GM10266 (cell line): ENCODE results near the gene FJX1.

Experiments
- DNase-seq: peaks from one replicate; pipeline ENCODE4 v3.0.0; 2012; ENCODE audit errors: extremely low spot score
- CTCF ChIP-seq: IDR thresholded peaks from 2 replicates; pipeline ENCODE4 v1.5.1; 2012; ENCODE audit warnings: mild to moderate bottlenecking, low read depth; ENCODE audit not compliant: control insufficient read depth, insufficient read depth; ENCODE audit errors: missing control alignments

Gene FJX1

GRCh38 chr11:35608502-35608901 lies 9.8 kb upstream of the FJX1 start:
- no peak for TF ChIP-seq CTCF
- DNase-seq = no peak

DNA sequence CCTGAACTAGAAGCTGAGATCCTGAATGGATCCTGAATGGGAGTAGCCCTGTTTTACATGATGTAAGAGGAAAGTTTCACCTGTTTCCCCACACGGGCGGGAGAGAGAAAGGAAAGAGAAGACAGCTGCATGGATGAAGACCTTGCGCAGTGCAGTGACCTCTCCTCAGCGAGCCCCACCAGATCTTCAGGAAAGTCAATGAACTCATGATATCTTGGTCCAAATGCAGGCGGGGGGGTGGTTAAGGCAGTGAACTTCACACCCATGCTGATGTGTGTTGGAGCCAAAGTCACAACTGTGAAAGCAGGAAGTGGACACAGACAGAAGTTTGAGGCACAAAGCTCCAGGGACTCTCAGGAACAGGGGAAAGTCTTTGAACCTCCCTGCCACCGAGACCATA lies 8.6 kb upstream of the FJX1 start:
- no peak for TF ChIP-seq CTCF
- DNase-seq = no peak

DNA sequence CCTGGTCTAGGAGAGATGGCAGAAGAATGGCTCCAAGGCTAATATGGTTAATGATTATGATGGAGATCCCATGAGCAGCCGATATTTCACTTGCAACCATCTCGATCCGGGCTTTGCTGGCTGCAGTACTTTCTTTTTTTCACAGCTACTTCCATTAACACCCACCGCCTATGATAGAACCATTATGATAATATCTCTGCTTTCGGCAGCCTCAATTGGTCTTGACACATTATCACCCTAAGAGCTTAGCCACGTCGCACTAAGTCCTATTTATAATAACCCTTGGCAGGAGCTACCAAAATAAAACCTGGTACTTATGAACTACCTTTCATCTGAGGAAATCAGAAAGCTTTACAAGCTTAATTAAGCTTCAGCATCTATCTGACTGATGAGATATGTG lies 7.6 kb upstream of the FJX1 start:
- no peak for TF ChIP-seq CTCF
- DNase-seq = no peak

- no peak for TF ChIP-seq CTCF
- no peak for DNase-seq
Measured at GRCh38 chr11:35611741-35612140, 6.5 kb upstream of the FJX1 start.

- DNase-seq = no peak
- no peak for TF ChIP-seq CTCF
Measured at GRCh38 chr11:35614939-35615569, 3.2 kb upstream of the FJX1 start.

GRCh38 chr11:35615921-35616900 lies 2.0 kb upstream of the FJX1 start:
- peak; percentile 64 for TF ChIP-seq CTCF
- peak; percentile 71 for DNase-seq

GRCh38 chr11:35617316-35617686 lies 959 bp upstream of the FJX1 start:
- DNase-seq = no peak
- TF ChIP-seq CTCF = no peak
